Glutamatergic neuron (in vitro differentiated cells): ENCODE results near the gene PTX3. TPM values are rescaled to one million over a fixed set of nuclear protein-coding genes. Genes with fewer than 3 reads are reported as not detected.

ENCODE experiments used
- DNase-seq: peaks from one replicate; pipeline ENCODE4 v3.0.0; 2022
- H3K27ac Mint-ChIP-seq: one replicate; pipeline ENCODE4 v1.8.0; 2020; ENCODE audit warnings: mild to moderate bottlenecking, mixed read lengths, inconsistent platforms; ENCODE audit not compliant: unreplicated experiment
- H3K27me3 Mint-ChIP-seq: one replicate; pipeline ENCODE4 v1.8.0; 2020; ENCODE audit warnings: mild to moderate bottlenecking, moderate library complexity, mixed read lengths, inconsistent platforms; ENCODE audit not compliant: unreplicated experiment
- H3K36me3 Mint-ChIP-seq: one replicate; pipeline ENCODE4 v1.8.0; 2020; ENCODE audit warnings: mild to moderate bottlenecking, mixed read lengths, inconsistent platforms; ENCODE audit not compliant: unreplicated experiment
- H3K4me1 Mint-ChIP-seq: one replicate; pipeline ENCODE4 v1.8.0; 2020; ENCODE audit warnings: mild to moderate bottlenecking, low read depth, mixed read lengths, inconsistent platforms; ENCODE audit not compliant: unreplicated experiment
- H3K4me3 Mint-ChIP-seq: one replicate; pipeline ENCODE4 v1.8.0; 2020; ENCODE audit warnings: mild to moderate bottlenecking, mixed read lengths, inconsistent platforms; ENCODE audit not compliant: unreplicated experiment
- H3K9me3 Mint-ChIP-seq: one replicate; pipeline ENCODE4 v1.8.0; 2020; ENCODE audit warnings: mild to moderate bottlenecking, moderate library complexity, mixed read lengths, inconsistent platforms; ENCODE audit not compliant: unreplicated experiment
- CTCF ChIP-seq: fragments of 200-600 bp; sonication (generic); IDR thresholded peaks from one replicate; pipeline ENCODE4 v1.5.0; 2021; ENCODE audit not compliant: partially characterized antibody, unreplicated experiment
- total RNA-seq: library from RNA; stranded (reverse); fragmentation: NEBNext Ultra II Directional; extraction: Animal tissue kit (Norgen Biotek cat#: 25700); gene quantifications from one replicate; pipeline ENCODE4 v1.2.1, GENCODE V29; 2021; ENCODE audit not compliant: unreplicated experiment

The PTX3 gene
- total RNA-seq, 1 donor from 2014 or later: 2.4 TPM

- H3K9me3 Mint-ChIP-seq: peaks cover 4% of the 10 kb centered on the region
- H3K27ac Mint-ChIP-seq: no peak overlapping the region
- peaks cover 5% of the 10 kb centered on the region for H3K27me3 Mint-ChIP-seq
- H3K4me3 Mint-ChIP-seq: no peak overlapping the region
- DNase-seq: no peak
- no peak for TF ChIP-seq CTCF
- H3K36me3 Mint-ChIP-seq: peaks cover 9% of the 10 kb centered on the region
- peaks cover 31% of the 10 kb centered on the region for H3K4me1 Mint-ChIP-seq
Measured at GRCh38 chr3:157429708-157430107, 6.9 kb upstream of the PTX3 start.

- TF ChIP-seq CTCF: no peak
- no peak overlapping the region for H3K27ac Mint-ChIP-seq
- H3K9me3 Mint-ChIP-seq: peaks cover 2% of the 10 kb centered on the region
- DNase-seq: no peak
- H3K27me3 Mint-ChIP-seq: peaks cover 2% of the 10 kb centered on the region
- no peaks in the 10 kb centered on the region for H3K36me3 Mint-ChIP-seq
- H3K4me3 Mint-ChIP-seq: peak overlapping the region; percentile 91
- H3K4me1 Mint-ChIP-seq: peaks cover 7% of the 10 kb centered on the region
Measured at GRCh38 chr3:157438194-157438730, 1.6 kb downstream of the PTX3 start.

- Mint-ChIP-seq H3K27ac (no peak overlapping the region), H3K4me1 (peaks cover 7% of the 10 kb centered on the region), H3K36me3 (no peaks in the 10 kb centered on the region), H3K4me3 (no peak overlapping the region), H3K27me3 (peaks cover 4% of the 10 kb centered on the region), H3K9me3 (no peaks in the 10 kb centered on the region)
- no peak for TF ChIP-seq CTCF
- no peak for DNase-seq
Measured at GRCh38 chr3:157441102-157441624, 4.5 kb downstream of the PTX3 start.

- TF ChIP-seq CTCF: no peak
- no peaks in the 10 kb centered on the region for H3K36me3 Mint-ChIP-seq
- H3K27ac Mint-ChIP-seq: no peak overlapping the region
- no peaks in the 10 kb centered on the region for H3K4me1 Mint-ChIP-seq
- DNase-seq: no peak
- no peaks in the 10 kb centered on the region for H3K9me3 Mint-ChIP-seq
- H3K27me3 Mint-ChIP-seq: peaks cover 4% of the 10 kb centered on the region
- H3K4me3 Mint-ChIP-seq: no peak overlapping the region
Measured at GRCh38 chr3:157442729-157443128, 6.1 kb downstream of the PTX3 start.

GRCh38 chr3:157443905-157444796, 7.5 kb downstream of the PTX3 start:
- Mint-ChIP-seq H3K27ac (no peak overlapping the region), H3K4me1 (no peaks in the 10 kb centered on the region), H3K27me3 (peaks cover 2% of the 10 kb centered on the region), H3K36me3 (no peaks in the 10 kb centered on the region), H3K4me3 (no peak overlapping the region), H3K9me3 (no peaks in the 10 kb centered on the region)
- TF ChIP-seq CTCF: no peak
- DNase-seq: no peak
